ENCODE results near the gene IER2. TPM values are rescaled to one million over a fixed set of nuclear protein-coding genes. Genes with fewer than 3 reads are reported as not detected.

The IER2 gene
- total and polyA plus RNA-seq, 3 donors from 2014 or later, result 18.1 to 29.4 (median 23.3) TPM

- H3K27me3 ChIP-seq, result no peaks in the 10 kb centered on the region
- H3K9me3 ChIP-seq, result no peaks in the 10 kb centered on the region
- intact Hi-C loops (cut with DNase I; ENCODE audit: low total_unique reads), result no loop called here
- TF ChIP-seq CTCF (IDR thresholded peaks at IDR 0.05) (no peak), POLR2A (IDR thresholded peaks at IDR 0.05) (no peak)
- H3K4me3 ChIP-seq, result no peak overlapping the region
- H3K4me1 ChIP-seq, result no peaks in the 10 kb centered on the region
- 81 to 89% methylated on average over 10 to 29 of the region's 30 CpGs for WGBS, 2 donors
- H3K27ac ChIP-seq, result no peak overlapping the region
- no peaks in the 10 kb centered on the region for H3K36me3 ChIP-seq (ENCODE audit: low read depth, missing control alignments)
- DNase-seq, result no peak
Measured at GRCh38 chr19:13109361-13110098, 40.7 kb upstream of the IER2 start.

GRCh38 chr19:13110099-13110610 is 40.1 kb upstream of the IER2 start:
- no peaks in the 10 kb centered on the region for H3K27me3 ChIP-seq
- no peaks in the 10 kb centered on the region for H3K4me1 ChIP-seq
- H3K9me3 ChIP-seq, result no peaks in the 10 kb centered on the region
- no peak overlapping the region for H3K4me3 ChIP-seq
- DNase-seq, result no peak
- H3K36me3 ChIP-seq (ENCODE audit: low read depth, missing control alignments), result no peaks in the 10 kb centered on the region
- 76 to 88% methylated on average over 13 to 15 of the region's 15 CpGs for WGBS, 2 donors
- TF ChIP-seq POLR2A (IDR thresholded peaks at IDR 0.05), result no peak
- no peak for TF ChIP-seq CTCF (IDR thresholded peaks at IDR 0.05)
- H3K27ac ChIP-seq, result no peak overlapping the region
- intact Hi-C loops (cut with DNase I; ENCODE audit: low total_unique reads), result no loop called here

GRCh38 chr19:13112555-13112954 is 37.7 kb upstream of the IER2 start:
- Histone ChIP-seq H3K27me3 (no peaks in the 10 kb centered on the region), H3K36me3 (ENCODE audit: low read depth, missing control alignments) (no peaks in the 10 kb centered on the region), H3K27ac (no peak overlapping the region), H3K4me3 (no peak overlapping the region), H3K9me3 (no peaks in the 10 kb centered on the region), H3K4me1 (peaks cover 9% of the 10 kb centered on the region)
- TF ChIP-seq CTCF (IDR thresholded peaks at IDR 0.05) (no peak), POLR2A (IDR thresholded peaks at IDR 0.05) (no peak)
- WGBS, 2 donors, result 93% methylated on average over 3 to 10 of the region's 10 CpGs
- intact Hi-C loops (cut with DNase I; ENCODE audit: low total_unique reads), result no loop called here
- DNase-seq, result no peak

GRCh38 chr19:13115936-13116281 is 34.3 kb upstream of the IER2 start:
- Histone ChIP-seq H3K9me3 (no peaks in the 10 kb centered on the region), H3K4me3 (peak overlapping the region; percentile 71 to 98), H3K4me1 (peaks cover 26% of the 10 kb centered on the region), H3K27me3 (no peaks in the 10 kb centered on the region), H3K27ac (peak overlapping the region; percentile 1 to 55), H3K36me3 (ENCODE audit: low read depth, missing control alignments) (no peaks in the 10 kb centered on the region)
- intact Hi-C loops (cut with DNase I; ENCODE audit: low total_unique reads), result loop anchor here (5.0 kb wide), 1 partner anchor 36 kb away; the partner anchor contains the start of genes IER2 and STX10
- no peak for DNase-seq
- WGBS, 2 donors, result 0 to 1% methylated on average over 14 to 18 of the region's 18 CpGs
- TF ChIP-seq POLR2A (IDR thresholded peaks at IDR 0.05), result no peak
- TF ChIP-seq CTCF (IDR thresholded peaks at IDR 0.05), result no peak

Measured in testis (tissue), 3 donors.